GM12878 (cell line): Measurements from ENCODE around the gene WDHD1. TPM values are rescaled to one million over a fixed set of nuclear protein-coding genes. Genes with fewer than 3 reads are reported as not detected.

Experiments
- ATAC-seq: fragments of 200-7000 bp; cut with Tn5 transposase; 3 replicates; pipeline ENCODE4 v1.9.1; 2020; ENCODE audit warnings: mild to moderate bottlenecking, moderate library complexity
- BruUV-seq: library from RNA; stranded (reverse); fragments of 400-500 nt; replicated peaks from 2 replicates; lab custom pipeline; 2021; lab: Mats Ljungman, UMichigan
- CTCF ChIA-PET: fragments of 300-600 bp; sonication (Branson Sonifier 250); formaldehyde crosslinking; extraction: SDS; loops from one replicate; lab custom pipeline; 2021; ENCODE audit warnings: inconsistent platforms; lab: Yijun Ruan, JAX
- POLR2A ChIA-PET: fragments of 350-600 bp; formaldehyde crosslinking; extraction: SDS; loops from one replicate; lab custom pipeline; 2021; ENCODE audit warnings: inconsistent platforms; lab: Charles Lee
- RAD21 ChIA-PET: fragments of 300-600 bp; sonication (Branson Sonifier 250); formaldehyde crosslinking; loops from one replicate; lab custom pipeline; 2023; ENCODE audit warnings: antibody characterized with exemption; ENCODE audit not compliant: unreplicated experiment; lab: Charles Lee
- SMC1A ChIA-PET: fragments of 300-600 bp; sonication (Branson Sonifier 250); formaldehyde crosslinking; loops from one replicate; lab custom pipeline; 2023; ENCODE audit not compliant: unreplicated experiment, uncharacterized antibody; lab: Charles Lee
- DNase-seq: peaks from one replicate; pipeline ENCODE4 v3.0.0-alpha.2; 2011; ENCODE audit warnings: low read depth, low spot score
- FAIRE-seq: peaks from 3 replicates; lab custom pipeline; 2011; peaks lifted over from hg19 to GRCh38; lab: Jason Lieb, UNC
- H2AFZ ChIP-seq: 2 replicates; pipeline ENCODE4 v1.6.0; 2011; ENCODE audit warnings: low read depth, low read length, control low read depth; ENCODE audit not compliant: control insufficient read depth
- H3K27ac ChIP-seq: 2 replicates; pipeline ENCODE4 v1.5.1; 2011; ENCODE audit warnings: control low read depth; ENCODE audit not compliant: control insufficient read depth, insufficient read depth
- H3K27me3 ChIP-seq, 2 experiments: replicated peaks in 1 of 2; 2 replicates each; pipeline versions ENCODE4 v1.6.0 to v1.6.1; 2011; ENCODE audit warnings: low read length in 1 of 2; ENCODE audit not compliant: control insufficient read depth in 2 of 2, insufficient read depth in 2 of 2
- H3K36me3 ChIP-seq, 2 experiments: 2 replicates each; pipeline ENCODE4 v1.5.1; 2011; ENCODE audit warnings: low read length in 1 of 2; ENCODE audit not compliant: control insufficient read depth in 2 of 2, insufficient read depth in 2 of 2
- H3K4me1 ChIP-seq: 2 replicates; pipeline ENCODE4 v1.6.1; 2011; ENCODE audit warnings: mild to moderate bottlenecking, low read length, moderate library complexity, mixed read lengths; ENCODE audit not compliant: control insufficient read depth, insufficient read depth
- H3K4me2 ChIP-seq: 2 replicates; pipeline ENCODE4 v1.6.0; 2011; ENCODE audit warnings: control low read depth; ENCODE audit not compliant: control insufficient read depth, insufficient read depth
- H3K4me3 ChIP-seq: fragments of 200-600 bp; sonication (generic); 2 replicates; pipeline ENCODE4 v1.5.1; 2016
- H3K79me2 ChIP-seq: 2 replicates; pipeline ENCODE4 v1.6.0; 2011; ENCODE audit warnings: low read length; ENCODE audit not compliant: control insufficient read depth, insufficient read depth
- H3K9ac ChIP-seq: 2 replicates; pipeline ENCODE4 v1.8.0; 2011; ENCODE audit warnings: low read length, control low read depth, mixed read lengths; ENCODE audit not compliant: control insufficient read depth, insufficient read depth
- H3K9me3 ChIP-seq: replicated peaks from 3 replicates; pipeline ENCODE4 v1.5.1; 2011; ENCODE audit warnings: mild to moderate bottlenecking, low read length; ENCODE audit not compliant: control insufficient read depth, insufficient read depth
- H4K20me1 ChIP-seq: 2 replicates; pipeline ENCODE4 v1.6.0; 2011; ENCODE audit not compliant: control insufficient read depth, insufficient read depth
- BHLHE40 ChIP-seq, 2 experiments: fragments of 450-650 bp in 1 of 2; IDR thresholded peaks; 2 replicates each; pipeline ENCODE4 v1.6.1; 2011 to 2017; ENCODE audit warnings: low read depth in 2 of 2, borderline replicate concordance in 1 of 2, improper control_type of control experiment in 1 of 2, low read length in 1 of 2, mild to moderate bottlenecking in 1 of 2
- CBFB ChIP-seq: IDR thresholded peaks from 2 replicates; pipeline ENCODE4 v1.6.1; 2016; ENCODE audit warnings: antibody characterized with exemption, low read depth
- CHD2 ChIP-seq: IDR thresholded peaks from 2 replicates; pipeline ENCODE4 v1.6.1; 2011; ENCODE audit warnings: low read depth, low read length, improper control_type of control experiment, borderline replicate concordance
- GATAD2B ChIP-seq: fragments of 450-650 bp; conservative IDR thresholded peaks from 2 replicates; pipeline ENCODE4 v1.6.1; 2017; ENCODE audit warnings: low read depth, mild to moderate bottlenecking, moderate library complexity
- NFIC ChIP-seq: IDR thresholded peaks from 2 replicates; pipeline ENCODE4 v1.6.1; 2012; ENCODE audit warnings: low read depth, mild to moderate bottlenecking, inconsistent platforms, low read length, moderate library complexity
- POLR2A ChIP-seq: IDR thresholded peaks from 2 replicates; pipeline ENCODE4 v1.6.1; 2011; ENCODE audit warnings: low read depth, mild to moderate bottlenecking, low read length
- POLR2AphosphoS5 ChIP-seq: IDR thresholded peaks from 2 replicates; pipeline ENCODE4 v1.6.1; 2011; ENCODE audit warnings: mild to moderate bottlenecking, low read length, inconsistent platforms
- RCOR1 ChIP-seq: conservative IDR thresholded peaks from 2 replicates; pipeline ENCODE4 v1.6.1; 2012; ENCODE audit warnings: low read depth, low read length, improper control_type of control experiment
- WRNIP1 ChIP-seq: IDR thresholded peaks from 2 replicates; pipeline ENCODE4 v1.6.1; 2011; ENCODE audit warnings: low read depth, low read length, improper control_type of control experiment, borderline replicate concordance
- YY1 ChIP-seq: IDR thresholded peaks from 2 replicates; pipeline ENCODE4 v1.6.1; 2011; ENCODE audit warnings: low read depth, mild to moderate bottlenecking, low read length
- in situ Hi-C: fragments of 300-500 bp; cut with MboI; formaldehyde crosslinking; loops from 9 replicates; pipeline ENCODE4 v1.14.3; 2018; ENCODE audit warnings: mixed read lengths
- intact Hi-C: fragments of 100-400 bp; cut with micrococcal nuclease; formaldehyde crosslinking; loops from one replicate; pipeline ENCODE4 v1.14.2; 2022; ENCODE audit not compliant: unreplicated experiment
- polyA plus RNA-seq, 11 experiments: library from polyadenylated mRNA; depleted of rRNA in 4 of 11; unstranded in 6 of 11; stranded (reverse) in 5 of 11; fragments of >200 nt; fragmentation: Nextera tagmentation in 4 of 11; fragmentation: Illumina TruSeq in 1 of 11; extraction: Ambion mirVana in 4 of 11; extraction: Trizol in 1 of 11; gene quantifications; 1 replicate in 1 of 11; 2 replicates in 10 of 11; pipeline versions ENCODE4 v1.2.1 to v1.2.3, GENCODE V29; 2011 to 2016; ENCODE audit warnings: inconsistent platforms in 2 of 11, missing spikeins in 2 of 11, low read depth in 1 of 11
- total RNA-seq, 4 experiments: library from RNA; depleted of rRNA in 3 of 4; stranded (reverse); fragments of >200 nt in 3 of 4; fragmentation: Illumina TruSeq in 1 of 4; extraction: Trizol in 1 of 4; gene quantifications; 2 replicates each; pipeline versions ENCODE4 v1.2.1 to v1.2.3, GENCODE V29; 2013 to 2021
- TF ChIP-seq, protein P1 (sequence below): IDR thresholded peaks from 2 replicates; pipeline ENCODE4 v1.6.1; 2011; ENCODE audit warnings: borderline replicate concordance, low read depth, mild to moderate bottlenecking, moderate library complexity, low read length; ENCODE audit not compliant: insufficient read depth, poor library complexity, severe bottlenecking
- TF ChIP-seq, protein P2 (sequence below): fragments of 450-650 bp; formaldehyde crosslinking; IDR thresholded peaks from 2 replicates; pipeline ENCODE4 v1.5.0; 2022; ENCODE audit warnings: mild to moderate bottlenecking, missing genetic modification characterization
- TF ChIP-seq, protein P3 (sequence below): fragments of 450-650 bp; IDR thresholded peaks from 2 replicates; pipeline ENCODE4 v1.6.1; 2017; ENCODE audit warnings: low read depth, mild to moderate bottlenecking, moderate library complexity

WDHD1 gene
- total and polyA plus RNA-seq, 10 of the 15 experiments (the other 5 are each of a cell fraction or from before 2014, with no cell fraction given): 11.3 to 50.5 (median 32.6) TPM

DNA sequence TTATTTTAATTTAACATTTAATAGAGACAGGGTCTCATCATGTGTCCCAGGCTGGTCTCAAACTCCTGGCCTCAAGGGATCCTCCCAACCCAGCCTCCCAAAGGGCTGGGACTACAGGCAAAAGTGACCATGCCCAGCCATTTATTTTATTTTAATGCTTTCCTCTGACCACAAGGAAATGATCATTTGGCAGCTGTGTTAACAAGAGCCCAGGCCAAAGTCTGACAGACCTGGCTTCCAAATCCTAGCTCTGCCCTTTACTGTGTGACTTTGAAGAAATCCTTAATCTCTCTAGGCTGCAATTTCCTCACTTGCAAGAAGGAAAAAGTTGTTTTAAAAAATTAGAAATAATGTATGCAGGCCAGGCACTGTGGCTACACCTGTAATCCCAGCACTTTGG is 107.6 kb downstream of the WDHD1 start:
- SMC1A ChIA-PET: interaction anchor here (1.0 kb wide), 1 partner anchor 73 kb away, joined by 3 read pairs; no protein-coding TSS in a partner anchor
- RAD21 ChIA-PET: no interaction called here
- no peak overlapping the region for H2AFZ ChIP-seq
- H3K36me3 ChIP-seq: no peaks in the 10 kb centered on the region
- H3K4me2 ChIP-seq: no peak overlapping the region
- ATAC-seq: no peak
- no TSS peak for BruUV-seq
- H3K4me3 ChIP-seq: no peak overlapping the region
- POLR2A ChIA-PET: interaction anchor here (1.1 kb wide), 1 partner anchor 71 kb away, joined by 4 read pairs; no protein-coding TSS in a partner anchor
- no peaks in the 10 kb centered on the region for H3K79me2 ChIP-seq
- no peaks in the 10 kb centered on the region for H3K27me3 ChIP-seq
- H3K9me3 ChIP-seq: no peaks in the 10 kb centered on the region
- H3K27ac ChIP-seq: no peak overlapping the region
- H4K20me1 ChIP-seq: no peaks in the 10 kb centered on the region
- H3K4me1 ChIP-seq: no peaks in the 10 kb centered on the region
- CTCF ChIA-PET: no interaction called here
- TF ChIP-seq POLR2AphosphoS5: no peak
- no peak for TF ChIP-seq GATAD2B
- no peak for TF ChIP-seq YY1
- TF ChIP-seq, protein P1, sequence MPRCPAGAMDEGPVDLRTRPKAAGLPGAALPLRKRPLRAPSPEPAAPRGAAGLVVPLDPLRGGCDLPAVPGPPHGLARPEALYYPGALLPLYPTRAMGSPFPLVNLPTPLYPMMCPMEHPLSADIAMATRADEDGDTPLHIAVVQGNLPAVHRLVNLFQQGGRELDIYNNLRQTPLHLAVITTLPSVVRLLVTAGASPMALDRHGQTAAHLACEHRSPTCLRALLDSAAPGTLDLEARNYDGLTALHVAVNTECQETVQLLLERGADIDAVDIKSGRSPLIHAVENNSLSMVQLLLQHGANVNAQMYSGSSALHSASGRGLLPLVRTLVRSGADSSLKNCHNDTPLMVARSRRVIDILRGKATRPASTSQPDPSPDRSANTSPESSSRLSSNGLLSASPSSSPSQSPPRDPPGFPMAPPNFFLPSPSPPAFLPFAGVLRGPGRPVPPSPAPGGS: no peak
- TF ChIP-seq BHLHE40 (IDR thresholded peaks at IDR 0.05; ENCODE audit: borderline replicate concordance in 1 of 2, low read depth in 2 of 2, low read length in 1 of 2): no peak
- TF ChIP-seq CHD2: no peak
- TF ChIP-seq NFIC: no peak
- TF ChIP-seq, protein P2, sequence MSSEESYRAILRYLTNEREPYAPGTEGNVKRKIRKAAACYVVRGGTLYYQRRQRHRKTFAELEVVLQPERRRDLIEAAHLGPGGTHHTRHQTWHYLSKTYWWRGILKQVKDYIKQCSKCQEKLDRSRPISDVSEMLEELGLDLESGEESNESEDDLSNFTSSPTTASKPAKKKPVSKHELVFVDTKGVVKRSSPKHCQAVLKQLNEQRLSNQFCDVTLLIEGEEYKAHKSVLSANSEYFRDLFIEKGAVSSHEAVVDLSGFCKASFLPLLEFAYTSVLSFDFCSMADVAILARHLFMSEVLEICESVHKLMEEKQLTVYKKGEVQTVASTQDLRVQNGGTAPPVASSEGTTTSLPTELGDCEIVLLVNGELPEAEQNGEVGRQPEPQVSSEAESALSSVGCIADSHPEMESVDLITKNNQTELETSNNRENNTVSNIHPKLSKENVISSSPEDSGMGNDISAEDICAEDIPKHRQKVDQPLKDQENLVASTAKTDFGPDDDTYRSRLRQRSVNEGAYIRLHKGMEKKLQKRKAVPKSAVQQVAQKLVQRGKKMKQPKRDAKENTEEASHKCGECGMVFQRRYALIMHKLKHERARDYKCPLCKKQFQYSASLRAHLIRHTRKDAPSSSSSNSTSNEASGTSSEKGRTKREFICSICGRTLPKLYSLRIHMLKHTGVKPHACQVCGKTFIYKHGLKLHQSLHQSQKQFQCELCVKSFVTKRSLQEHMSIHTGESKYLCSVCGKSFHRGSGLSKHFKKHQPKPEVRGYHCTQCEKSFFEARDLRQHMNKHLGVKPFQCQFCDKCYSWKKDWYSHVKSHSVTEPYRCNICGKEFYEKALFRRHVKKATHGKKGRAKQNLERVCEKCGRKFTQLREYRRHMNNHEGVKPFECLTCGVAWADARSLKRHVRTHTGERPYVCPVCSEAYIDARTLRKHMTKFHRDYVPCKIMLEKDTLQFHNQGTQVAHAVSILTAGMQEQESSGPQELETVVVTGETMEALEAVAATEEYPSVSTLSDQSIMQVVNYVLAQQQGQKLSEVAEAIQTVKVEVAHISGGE (CRISPR knock-in tag): no peak
- TF ChIP-seq, protein P3, sequence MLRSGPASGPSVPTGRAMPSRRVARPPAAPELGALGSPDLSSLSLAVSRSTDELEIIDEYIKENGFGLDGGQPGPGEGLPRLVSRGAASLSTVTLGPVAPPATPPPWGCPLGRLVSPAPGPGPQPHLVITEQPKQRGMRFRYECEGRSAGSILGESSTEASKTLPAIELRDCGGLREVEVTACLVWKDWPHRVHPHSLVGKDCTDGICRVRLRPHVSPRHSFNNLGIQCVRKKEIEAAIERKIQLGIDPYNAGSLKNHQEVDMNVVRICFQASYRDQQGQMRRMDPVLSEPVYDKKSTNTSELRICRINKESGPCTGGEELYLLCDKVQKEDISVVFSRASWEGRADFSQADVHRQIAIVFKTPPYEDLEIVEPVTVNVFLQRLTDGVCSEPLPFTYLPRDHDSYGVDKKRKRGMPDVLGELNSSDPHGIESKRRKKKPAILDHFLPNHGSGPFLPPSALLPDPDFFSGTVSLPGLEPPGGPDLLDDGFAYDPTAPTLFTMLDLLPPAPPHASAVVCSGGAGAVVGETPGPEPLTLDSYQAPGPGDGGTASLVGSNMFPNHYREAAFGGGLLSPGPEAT: no peak
- no peak for TF ChIP-seq POLR2A
- no peak for TF ChIP-seq RCOR1
- TF ChIP-seq CBFB: no peak
- TF ChIP-seq WRNIP1: no peak
- no peak for FAIRE-seq
- intact Hi-C loops: no loop called here
- in situ Hi-C loops: no loop called here
- no peak overlapping the region for H3K9ac ChIP-seq
- no peak for DNase-seq
